ENCODE data around the gene ELL2. TPM values are rescaled to one million over a fixed set of nuclear protein-coding genes. Genes with fewer than 3 reads are reported as not detected.

ELL2 gene
- total and polyA plus RNA-seq, 9 of the 15 experiments (the other 6 are each of a cell fraction or from before 2014, with no cell fraction given) = 4.3 to 18.3 (median 14.5) TPM

DNA sequence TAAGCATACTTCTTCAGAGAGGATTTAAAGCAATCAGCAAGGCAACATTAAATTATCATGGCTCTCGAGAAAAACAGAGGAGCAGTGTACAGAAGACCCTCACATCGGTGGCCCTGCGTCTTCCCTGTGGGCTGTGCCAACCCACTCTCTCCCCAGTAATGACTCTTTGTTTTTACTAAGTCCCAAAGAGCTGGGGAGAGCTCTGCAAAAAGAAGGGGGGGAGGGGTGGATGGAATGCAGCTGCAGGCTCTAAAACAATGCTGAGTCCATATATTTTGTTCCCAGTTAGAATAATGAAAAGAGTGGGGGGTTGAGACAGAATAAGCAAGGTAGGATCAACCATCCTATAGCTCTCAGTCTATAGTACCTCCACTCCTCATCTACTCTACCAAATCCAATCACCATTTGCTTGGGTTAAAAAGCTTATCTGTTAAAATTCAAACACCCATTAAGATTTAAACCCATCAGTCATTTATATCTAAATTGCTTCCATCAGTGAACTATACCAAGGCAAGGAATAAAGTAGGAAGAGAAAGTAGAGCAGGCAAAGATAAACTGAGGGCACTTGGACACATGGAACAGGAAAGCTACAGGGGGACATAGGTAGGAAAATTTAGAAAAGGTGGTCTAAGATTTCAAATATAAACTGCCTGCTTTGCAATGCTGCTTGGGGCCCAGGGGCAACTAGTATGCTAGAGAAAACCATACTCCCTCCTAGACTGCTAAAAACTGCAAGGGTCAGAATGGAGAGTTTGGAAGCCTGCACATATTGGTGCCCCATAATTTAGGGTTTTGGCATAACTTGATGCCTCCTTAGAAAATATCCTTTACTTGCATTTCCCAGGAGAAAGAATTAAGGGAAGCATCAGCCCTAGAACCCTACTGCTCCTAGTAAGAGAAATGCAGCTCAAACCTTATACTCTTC lies 20.6 kb downstream of the ELL2 start (continued):
- TF ChIP-seq, protein P1, sequence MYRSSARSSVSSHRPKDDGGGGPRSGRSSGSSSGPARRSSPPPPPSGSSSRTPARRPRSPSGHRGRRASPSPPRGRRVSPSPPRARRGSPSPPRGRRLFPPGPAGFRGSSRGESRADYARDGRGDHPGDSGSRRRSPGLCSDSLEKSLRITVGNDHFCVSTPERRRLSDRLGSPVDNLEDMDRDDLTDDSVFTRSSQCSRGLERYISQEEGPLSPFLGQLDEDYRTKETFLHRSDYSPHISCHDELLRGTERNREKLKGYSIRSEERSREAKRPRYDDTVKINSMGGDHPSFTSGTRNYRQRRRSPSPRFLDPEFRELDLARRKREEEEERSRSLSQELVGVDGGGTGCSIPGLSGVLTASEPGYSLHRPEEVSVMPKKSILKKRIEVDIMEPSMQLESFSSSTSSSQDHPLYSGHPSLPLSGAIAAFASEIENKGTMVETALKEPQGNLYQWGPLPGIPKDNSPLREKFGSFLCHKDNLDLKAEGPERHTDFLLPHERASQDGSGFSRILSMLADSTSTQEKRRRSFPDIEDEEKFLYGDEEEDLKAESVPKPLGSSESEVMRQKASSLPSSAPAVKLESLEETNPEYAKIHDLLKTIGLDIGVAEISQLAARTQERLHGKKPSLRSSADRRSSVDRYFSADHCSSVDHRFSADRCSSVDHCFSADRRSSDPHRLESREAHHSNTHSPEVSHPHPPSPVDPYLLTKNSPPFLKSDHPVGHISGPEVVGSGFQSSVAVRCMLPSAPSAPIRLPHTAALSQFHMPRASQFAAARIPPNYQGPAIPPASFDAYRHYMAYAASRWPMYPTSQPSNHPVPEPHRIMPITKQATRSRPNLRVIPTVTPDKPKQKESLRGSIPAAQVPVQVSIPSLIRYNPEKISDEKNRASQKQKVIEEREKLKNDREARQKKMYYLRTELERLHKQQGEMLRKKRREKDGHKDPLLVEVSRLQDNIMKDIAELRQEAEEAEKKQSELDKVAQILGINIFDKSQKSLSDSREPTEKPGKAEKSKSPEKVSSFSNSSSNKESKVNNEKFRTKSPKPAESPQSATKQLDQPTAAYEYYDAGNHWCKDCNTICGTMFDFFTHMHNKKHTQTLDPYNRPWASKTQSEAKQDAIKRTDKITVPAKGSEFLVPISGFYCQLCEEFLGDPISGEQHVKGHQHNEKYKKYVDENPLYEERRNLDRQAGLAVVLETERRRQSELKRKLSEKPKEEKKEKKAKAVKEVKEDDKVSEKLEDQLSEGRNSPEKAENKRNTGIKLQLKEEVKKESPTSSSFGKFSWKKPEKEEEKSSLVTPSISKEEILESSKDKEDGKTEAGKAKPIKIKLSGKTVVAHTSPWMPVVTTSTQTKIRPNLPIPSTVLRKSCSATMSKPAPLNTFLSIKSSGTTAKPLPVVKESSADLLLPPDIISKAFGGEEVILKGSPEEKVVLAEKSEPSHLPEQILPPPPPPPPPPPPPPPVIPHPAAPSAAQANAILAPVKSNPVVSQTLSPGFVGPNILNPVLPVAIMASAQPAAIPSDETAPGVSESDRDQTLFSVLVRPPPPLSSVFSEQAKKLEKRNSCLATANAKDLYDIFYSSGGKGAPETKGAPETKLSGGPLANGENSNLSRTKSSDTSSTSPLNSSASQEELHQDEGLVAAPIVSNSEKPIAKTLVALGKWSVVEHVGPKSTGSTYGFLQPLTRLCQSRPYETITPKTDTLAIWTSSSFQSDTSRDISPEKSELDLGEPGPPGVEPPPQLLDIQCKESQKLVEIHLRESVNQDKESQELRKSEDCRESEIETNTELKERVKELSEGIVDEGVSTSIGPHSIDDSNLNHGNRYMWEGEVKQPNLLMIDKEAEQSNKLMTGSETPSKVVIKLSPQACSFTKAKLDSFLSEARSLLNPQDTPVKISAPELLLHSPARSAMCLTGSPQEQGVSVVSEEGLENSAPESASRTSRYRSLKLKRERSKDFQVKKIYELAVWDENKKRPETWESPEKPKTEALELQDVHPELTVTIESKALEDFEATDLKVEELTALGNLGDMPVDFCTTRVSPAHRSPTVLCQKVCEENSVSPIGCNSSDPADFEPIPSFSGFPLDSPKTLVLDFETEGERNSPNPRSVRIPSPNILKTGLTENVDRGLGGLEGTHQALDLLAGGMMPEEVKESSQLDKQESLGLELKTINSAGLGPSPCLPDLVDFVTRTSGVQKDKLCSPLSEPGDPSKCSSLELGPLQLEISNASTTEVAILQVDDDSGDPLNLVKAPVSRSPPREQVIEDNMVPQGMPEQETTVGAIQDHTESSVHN (IDR thresholded peaks at IDR 0.05; ENCODE audit: borderline replicate concordance in 1 of 2, low read depth in 1 of 2) = no peak
- TF ChIP-seq, protein P2, sequence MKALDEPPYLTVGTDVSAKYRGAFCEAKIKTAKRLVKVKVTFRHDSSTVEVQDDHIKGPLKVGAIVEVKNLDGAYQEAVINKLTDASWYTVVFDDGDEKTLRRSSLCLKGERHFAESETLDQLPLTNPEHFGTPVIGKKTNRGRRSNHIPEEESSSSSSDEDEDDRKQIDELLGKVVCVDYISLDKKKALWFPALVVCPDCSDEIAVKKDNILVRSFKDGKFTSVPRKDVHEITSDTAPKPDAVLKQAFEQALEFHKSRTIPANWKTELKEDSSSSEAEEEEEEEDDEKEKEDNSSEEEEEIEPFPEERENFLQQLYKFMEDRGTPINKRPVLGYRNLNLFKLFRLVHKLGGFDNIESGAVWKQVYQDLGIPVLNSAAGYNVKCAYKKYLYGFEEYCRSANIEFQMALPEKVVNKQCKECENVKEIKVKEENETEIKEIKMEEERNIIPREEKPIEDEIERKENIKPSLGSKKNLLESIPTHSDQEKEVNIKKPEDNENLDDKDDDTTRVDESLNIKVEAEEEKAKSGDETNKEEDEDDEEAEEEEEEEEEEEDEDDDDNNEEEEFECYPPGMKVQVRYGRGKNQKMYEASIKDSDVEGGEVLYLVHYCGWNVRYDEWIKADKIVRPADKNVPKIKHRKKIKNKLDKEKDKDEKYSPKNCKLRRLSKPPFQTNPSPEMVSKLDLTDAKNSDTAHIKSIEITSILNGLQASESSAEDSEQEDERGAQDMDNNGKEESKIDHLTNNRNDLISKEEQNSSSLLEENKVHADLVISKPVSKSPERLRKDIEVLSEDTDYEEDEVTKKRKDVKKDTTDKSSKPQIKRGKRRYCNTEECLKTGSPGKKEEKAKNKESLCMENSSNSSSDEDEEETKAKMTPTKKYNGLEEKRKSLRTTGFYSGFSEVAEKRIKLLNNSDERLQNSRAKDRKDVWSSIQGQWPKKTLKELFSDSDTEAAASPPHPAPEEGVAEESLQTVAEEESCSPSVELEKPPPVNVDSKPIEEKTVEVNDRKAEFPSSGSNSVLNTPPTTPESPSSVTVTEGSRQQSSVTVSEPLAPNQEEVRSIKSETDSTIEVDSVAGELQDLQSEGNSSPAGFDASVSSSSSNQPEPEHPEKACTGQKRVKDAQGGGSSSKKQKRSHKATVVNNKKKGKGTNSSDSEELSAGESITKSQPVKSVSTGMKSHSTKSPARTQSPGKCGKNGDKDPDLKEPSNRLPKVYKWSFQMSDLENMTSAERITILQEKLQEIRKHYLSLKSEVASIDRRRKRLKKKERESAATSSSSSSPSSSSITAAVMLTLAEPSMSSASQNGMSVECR (CRISPR knock-in tag; IDR thresholded peaks at IDR 0.05) = no peak
- TF ChIP-seq, protein P3, sequence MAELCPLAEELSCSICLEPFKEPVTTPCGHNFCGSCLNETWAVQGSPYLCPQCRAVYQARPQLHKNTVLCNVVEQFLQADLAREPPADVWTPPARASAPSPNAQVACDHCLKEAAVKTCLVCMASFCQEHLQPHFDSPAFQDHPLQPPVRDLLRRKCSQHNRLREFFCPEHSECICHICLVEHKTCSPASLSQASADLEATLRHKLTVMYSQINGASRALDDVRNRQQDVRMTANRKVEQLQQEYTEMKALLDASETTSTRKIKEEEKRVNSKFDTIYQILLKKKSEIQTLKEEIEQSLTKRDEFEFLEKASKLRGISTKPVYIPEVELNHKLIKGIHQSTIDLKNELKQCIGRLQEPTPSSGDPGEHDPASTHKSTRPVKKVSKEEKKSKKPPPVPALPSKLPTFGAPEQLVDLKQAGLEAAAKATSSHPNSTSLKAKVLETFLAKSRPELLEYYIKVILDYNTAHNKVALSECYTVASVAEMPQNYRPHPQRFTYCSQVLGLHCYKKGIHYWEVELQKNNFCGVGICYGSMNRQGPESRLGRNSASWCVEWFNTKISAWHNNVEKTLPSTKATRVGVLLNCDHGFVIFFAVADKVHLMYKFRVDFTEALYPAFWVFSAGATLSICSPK (IDR thresholded peaks at IDR 0.05; ENCODE audit: borderline replicate concordance) = no peak
- TF ChIP-seq IFI16 (CRISPR knock-in tag; IDR thresholded peaks at IDR 0.05) = no peak
- no peak for TF ChIP-seq NBN (IDR thresholded peaks at IDR 0.05; ENCODE audit: low read depth)

Measured in K562 (cell line).